Measurements from ENCODE around the gene CASQ2. TPM values are rescaled to one million over a fixed set of nuclear protein-coding genes. Genes with fewer than 3 reads are reported as not detected.
A peak's percentile ranks its signal among the peaks of the same experiment; 100 is the strongest.

CASQ2 gene
- total and polyA plus RNA-seq, 2 donors (not counting 3 experiments of a cell fraction or from before 2014, with no cell fraction given): not detected

DNA sequence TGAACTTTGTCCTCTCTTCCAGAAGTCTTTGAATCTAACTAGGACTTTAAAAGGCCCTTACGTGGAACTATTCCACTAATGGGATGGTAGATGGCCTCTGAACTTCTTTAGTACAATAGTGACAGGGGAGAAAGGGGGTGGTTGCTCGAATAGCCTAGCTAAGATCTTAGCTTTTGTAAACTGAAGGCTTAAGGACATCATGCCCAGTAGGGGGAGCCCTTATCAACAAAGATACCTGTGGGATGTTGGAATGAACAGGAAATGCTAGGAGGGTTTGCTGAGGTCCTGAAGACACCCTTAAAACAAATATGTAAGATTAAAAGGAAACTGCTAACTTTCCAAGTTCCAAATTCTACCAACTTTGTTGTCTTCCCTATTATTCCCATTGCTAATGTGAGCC, 39.2 kb upstream of the CASQ2 start:
- Histone ChIP-seq H3K9me1 (replicated peaks; ENCODE audit: control insufficient read depth, extremely low read depth, insufficient read depth, low read length) (no peaks in the 10 kb centered on the region), H2AFZ (ENCODE audit: low read depth, low read length) (no peak overlapping the region), H4K20me1 (replicated peaks; ENCODE audit: control insufficient read depth, extremely low read depth, insufficient read depth, low read length) (no peaks in the 10 kb centered on the region), H3K9me3 (replicated peaks; ENCODE audit: control insufficient read depth, insufficient read depth, low read length) (no peaks in the 10 kb centered on the region), H3K4me3 (replicated peaks in 1 of 3; ENCODE audit: insufficient read depth in 1 of 3, low read depth in 1 of 3, low read length in 3 of 3) (no peak overlapping the region), H3K27me3 (ENCODE audit: control insufficient read depth in 2 of 2, insufficient read depth in 2 of 2, low read length in 2 of 2) (peaks cover 5 to 8% of the 10 kb centered on the region in 2 experiments), H3K79me2 (ENCODE audit: control insufficient read depth, insufficient read depth, low read length) (no peaks in the 10 kb centered on the region), H3K4me2 (ENCODE audit: insufficient read depth, low read length) (no peak overlapping the region), H3K9ac (replicated peaks; ENCODE audit: extremely low read depth, insufficient read depth, low read length) (no peak overlapping the region), H3K36me3 (ENCODE audit: control insufficient read depth in 2 of 2, extremely low read depth in 1 of 2, insufficient read depth in 2 of 2, low read length in 2 of 2) (no peaks in the 10 kb centered on the region), H3K4me1 (ENCODE audit: control insufficient read depth, extremely low read depth, insufficient read depth, low read length) (peaks cover 14% of the 10 kb centered on the region), H3K27ac (ENCODE audit: insufficient read depth, low read depth, low read length) (no peak overlapping the region)
- CTCF ChIA-PET: interaction anchor here (0.6 to 7.3 kb wide), 28 partner anchors 8 to 692 kb away, joined by 3 to 133 read pairs (median 4); no protein-coding TSS in a partner anchor
- intact Hi-C loops (cut with micrococcal nuclease): loop anchor here (1.0 to 5.0 kb wide), 5 partner anchors 73 to 692 kb away; no protein-coding TSS in a partner anchor
- POLR2A ChIA-PET: no interaction called here
- BruUV-seq (replicated peaks): no TSS peak
- no peak for TF ChIP-seq FOS (IDR thresholded peaks at IDR 0.05; ENCODE audit: borderline replicate concordance, insufficient read depth, low read length)
- TF ChIP-seq, protein P1, sequence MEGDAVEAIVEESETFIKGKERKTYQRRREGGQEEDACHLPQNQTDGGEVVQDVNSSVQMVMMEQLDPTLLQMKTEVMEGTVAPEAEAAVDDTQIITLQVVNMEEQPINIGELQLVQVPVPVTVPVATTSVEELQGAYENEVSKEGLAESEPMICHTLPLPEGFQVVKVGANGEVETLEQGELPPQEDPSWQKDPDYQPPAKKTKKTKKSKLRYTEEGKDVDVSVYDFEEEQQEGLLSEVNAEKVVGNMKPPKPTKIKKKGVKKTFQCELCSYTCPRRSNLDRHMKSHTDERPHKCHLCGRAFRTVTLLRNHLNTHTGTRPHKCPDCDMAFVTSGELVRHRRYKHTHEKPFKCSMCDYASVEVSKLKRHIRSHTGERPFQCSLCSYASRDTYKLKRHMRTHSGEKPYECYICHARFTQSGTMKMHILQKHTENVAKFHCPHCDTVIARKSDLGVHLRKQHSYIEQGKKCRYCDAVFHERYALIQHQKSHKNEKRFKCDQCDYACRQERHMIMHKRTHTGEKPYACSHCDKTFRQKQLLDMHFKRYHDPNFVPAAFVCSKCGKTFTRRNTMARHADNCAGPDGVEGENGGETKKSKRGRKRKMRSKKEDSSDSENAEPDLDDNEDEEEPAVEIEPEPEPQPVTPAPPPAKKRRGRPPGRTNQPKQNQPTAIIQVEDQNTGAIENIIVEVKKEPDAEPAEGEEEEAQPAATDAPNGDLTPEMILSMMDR (IDR thresholded peaks at IDR 0.05; ENCODE audit: extremely low read depth in 1 of 2, insufficient read depth in 1 of 2, low read depth in 1 of 2, low read length in 2 of 2): peak; percentile 61 to 70
- DNase-seq (ENCODE audit: low read depth, low spot score) (peak; percentile 62), FAIRE-seq (peak; percentile 80)
- dilution Hi-C loops (cut with MboI; ENCODE audit: extremely low pct_ligation_motif_present, low sequenced_read_pairs): no loop called here

- no peak for FAIRE-seq
- POLR2A ChIA-PET: no interaction called here
- no TSS peak for BruUV-seq (replicated peaks)
Observed at GRCh38 chr1:115805597-115805996, 37.1 kb upstream of the CASQ2 start.

More at GRCh38 chr1:115805597-115805996, 37.1 kb upstream of the CASQ2 start:
- CTCF ChIA-PET: interaction anchor here (3.5 to 7.3 kb wide), 2 partner anchors 177 to 216 kb away, joined by 83 to 133 read pairs; no protein-coding TSS in a partner anchor
- Histone ChIP-seq H3K9me1 (replicated peaks; ENCODE audit: control insufficient read depth, extremely low read depth, insufficient read depth, low read length) (no peaks in the 10 kb centered on the region), H3K27me3 (ENCODE audit: control insufficient read depth in 2 of 2, insufficient read depth in 2 of 2, low read length in 2 of 2) (peaks cover 5 to 8% of the 10 kb centered on the region in 2 experiments), H2AFZ (ENCODE audit: low read depth, low read length) (no peak overlapping the region), H3K9ac (replicated peaks; ENCODE audit: extremely low read depth, insufficient read depth, low read length) (no peak overlapping the region), H3K9me3 (replicated peaks; ENCODE audit: control insufficient read depth, insufficient read depth, low read length) (no peaks in the 10 kb centered on the region), H3K4me1 (ENCODE audit: control insufficient read depth, extremely low read depth, insufficient read depth, low read length) (no peaks in the 10 kb centered on the region), H3K36me3 (ENCODE audit: control insufficient read depth in 2 of 2, extremely low read depth in 1 of 2, insufficient read depth in 2 of 2, low read length in 2 of 2) (no peaks in the 10 kb centered on the region), H3K4me2 (ENCODE audit: insufficient read depth, low read length) (no peak overlapping the region), H3K27ac (ENCODE audit: insufficient read depth, low read depth, low read length) (no peak overlapping the region), H3K4me3 (replicated peaks in 1 of 3; ENCODE audit: insufficient read depth in 1 of 3, low read depth in 1 of 3, low read length in 3 of 3) (no peak overlapping the region), H3K79me2 (ENCODE audit: control insufficient read depth, insufficient read depth, low read length) (no peaks in the 10 kb centered on the region), H4K20me1 (replicated peaks; ENCODE audit: control insufficient read depth, extremely low read depth, insufficient read depth, low read length) (no peaks in the 10 kb centered on the region)
- DNase-seq (ENCODE audit: low read depth, low spot score): no peak
- dilution Hi-C loops (cut with MboI; ENCODE audit: extremely low pct_ligation_motif_present, low sequenced_read_pairs) (no loop called here), intact Hi-C loops (cut with micrococcal nuclease) (loop anchor here (5.0 kb wide), 1 partner anchor 92 kb away; no protein-coding TSS in a partner anchor)
- TF ChIP-seq POLR2A (IDR thresholded peaks at IDR 0.05; ENCODE audit: low read depth, low read length) (no peak), EZH2 (IDR thresholded peaks at IDR 0.05; ENCODE audit: borderline replicate concordance, low read depth, low read length, severe bottlenecking) (no peak), MYC (IDR thresholded peaks at IDR 0.05; ENCODE audit: low read depth, low read length) (no peak), POLR2AphosphoS5 (IDR thresholded peaks at IDR 0.05; ENCODE audit: insufficient read depth, low read depth, low read length) (no peak), FOS (IDR thresholded peaks at IDR 0.05; ENCODE audit: borderline replicate concordance, insufficient read depth, low read length) (no peak), MAX (IDR thresholded peaks at IDR 0.05; ENCODE audit: insufficient read depth, insufficient read length) (no peak), GATA2 (IDR thresholded peaks at IDR 0.05; ENCODE audit: insufficient read depth, insufficient read length, low read depth, low read length) (no peak), JUN (IDR thresholded peaks at IDR 0.05; ENCODE audit: borderline replicate concordance, insufficient read depth, insufficient read length, low read depth) (no peak)
- TF ChIP-seq, protein P1 (IDR thresholded peaks at IDR 0.05; ENCODE audit: extremely low read depth in 1 of 2, insufficient read depth in 1 of 2, low read depth in 1 of 2, low read length in 2 of 2): no peak

All from endothelial cell of umbilical vein (primary cell).